Measurements from ENCODE around the gene OR2T6. TPM values are rescaled to one million over a fixed set of nuclear protein-coding genes. Genes with fewer than 3 reads are reported as not detected.
"Not testable (repeated sequence)": the region's sequence is repeated elsewhere in the genome, so short reads cannot be mapped to it uniquely, and the experiment has no call there.

OR2T6 gene
- total RNA-seq, 2 experiments from 2014 or later, result not detected

GRCh38 chr1:248416226-248416625, 40.7 kb downstream of the OR2T6 start:
- no peaks in the 10 kb centered on the region for H3K27me3 Mint-ChIP-seq
- H3K36me3 Mint-ChIP-seq (ENCODE audit: low read depth), result peaks cover 7% of the 10 kb centered on the region
- no peaks in the 10 kb centered on the region for H3K4me1 ChIP-seq (ENCODE audit: insufficient read depth, low read length)
- peaks cover 5 to 10% of the 10 kb centered on the region in 2 experiments for H3K9me3 ChIP-seq (ENCODE audit: control insufficient read depth in 1 of 2, insufficient read depth in 1 of 2, low read length in 2 of 2)
- H3K4me3 Mint-ChIP-seq, result no peak overlapping the region
- DNase-seq (no peak), ATAC-seq (ENCODE audit: poor library complexity) (no peak)
- ChIA-PET POLR2A (no interaction called here), CTCF (no interaction called here)
- no peak for TF ChIP-seq CTCF (IDR thresholded peaks at IDR 0.05)
- intact Hi-C loops (cut with DNase I, micrococcal nuclease), result no loop called here
- no peak overlapping the region for H3K4me3 ChIP-seq (ENCODE audit: low read length)
- no peaks in the 10 kb centered on the region for H3K27me3 ChIP-seq (ENCODE audit: control insufficient read depth in 1 of 2, insufficient read depth in 2 of 2, low read length in 2 of 2)
- no peak overlapping the region for H3K27ac ChIP-seq (ENCODE audit: low read depth in 1 of 2, low read length in 2 of 2)
- H3K36me3 ChIP-seq (ENCODE audit: insufficient read depth, low read length), result no peaks in the 10 kb centered on the region
- H3K9me3 Mint-ChIP-seq, result peaks cover 10% of the 10 kb centered on the region
- no peak overlapping the region for H3K27ac Mint-ChIP-seq
- H3K4me1 Mint-ChIP-seq (ENCODE audit: low read depth), result peaks cover 34% of the 10 kb centered on the region

GRCh38 chr1:248417854-248418253, 42.3 kb downstream of the OR2T6 start:
- POLR2A ChIA-PET, result no interaction called here
- peaks cover 10% of the 10 kb centered on the region for H3K9me3 Mint-ChIP-seq
- no peak for TF ChIP-seq CTCF (IDR thresholded peaks at IDR 0.05)
- no peaks in the 10 kb centered on the region for H3K27me3 Mint-ChIP-seq
- no peak overlapping the region for H3K27ac Mint-ChIP-seq
- peaks cover 34% of the 10 kb centered on the region for H3K4me1 Mint-ChIP-seq (ENCODE audit: low read depth)
- Histone ChIP-seq H3K4me1 (ENCODE audit: insufficient read depth, low read length) (no peaks in the 10 kb centered on the region), H3K27ac (ENCODE audit: low read depth in 1 of 2, low read length in 2 of 2) (no peak overlapping the region), H3K36me3 (ENCODE audit: insufficient read depth, low read length) (no peaks in the 10 kb centered on the region), H3K9me3 (ENCODE audit: control insufficient read depth in 1 of 2, insufficient read depth in 1 of 2, low read length in 2 of 2) (peaks cover 5 to 8% of the 10 kb centered on the region in 2 experiments), H3K27me3 (ENCODE audit: control insufficient read depth in 1 of 2, insufficient read depth in 2 of 2, low read length in 2 of 2) (no peaks in the 10 kb centered on the region), H3K4me3 (ENCODE audit: low read length) (no peak overlapping the region)
- DNase-seq (no peak), ATAC-seq (ENCODE audit: poor library complexity) (no peak)
- no peak overlapping the region for H3K4me3 Mint-ChIP-seq
- H3K36me3 Mint-ChIP-seq (ENCODE audit: low read depth), result peaks cover 7% of the 10 kb centered on the region
- intact Hi-C loops (cut with DNase I, micrococcal nuclease), result no loop called here
- CTCF ChIA-PET, result no interaction called here

GRCh38 chr1:248421384-248421783, 45.8 kb downstream of the OR2T6 start:
- no peak overlapping the region for H3K27ac Mint-ChIP-seq
- ChIA-PET POLR2A (no interaction called here), CTCF (no interaction called here)
- DNase-seq, result no peak
- no peak for ATAC-seq (ENCODE audit: poor library complexity)
- TF ChIP-seq CTCF (IDR thresholded peaks at IDR 0.05), result no peak
- no peak overlapping the region for H3K4me3 Mint-ChIP-seq
- Histone ChIP-seq H3K4me3 (ENCODE audit: low read length) (no peak overlapping the region), H3K9me3 (ENCODE audit: control insufficient read depth in 1 of 2, insufficient read depth in 1 of 2, low read length in 2 of 2) (peaks cover 5 to 8% of the 10 kb centered on the region in 2 experiments), H3K4me1 (ENCODE audit: insufficient read depth, low read length) (no peaks in the 10 kb centered on the region), H3K36me3 (ENCODE audit: insufficient read depth, low read length) (no peaks in the 10 kb centered on the region), H3K27me3 (ENCODE audit: control insufficient read depth in 1 of 2, insufficient read depth in 2 of 2, low read length in 2 of 2) (no peaks in the 10 kb centered on the region), H3K27ac (ENCODE audit: low read depth in 1 of 2, low read length in 2 of 2) (no peak overlapping the region)
- no peaks in the 10 kb centered on the region for H3K27me3 Mint-ChIP-seq
- intact Hi-C loops (cut with DNase I, micrococcal nuclease), result no loop called here
- H3K9me3 Mint-ChIP-seq, result peaks cover 7% of the 10 kb centered on the region
- H3K4me1 Mint-ChIP-seq (ENCODE audit: low read depth), result peaks cover 27% of the 10 kb centered on the region
- H3K36me3 Mint-ChIP-seq (ENCODE audit: low read depth), result peaks cover 7% of the 10 kb centered on the region

GRCh38 chr1:248427526-248428191, 52.1 kb downstream of the OR2T6 start:
- intact Hi-C loops (cut with DNase I, micrococcal nuclease); H3K27me3 ChIP-seq (ENCODE audit: control insufficient read depth in 1 of 2, insufficient read depth in 2 of 2, low read length in 2 of 2); H3K36me3 ChIP-seq (ENCODE audit: insufficient read depth, low read length); CTCF ChIA-PET; H3K36me3 Mint-ChIP-seq (ENCODE audit: low read depth); H3K4me1 ChIP-seq (ENCODE audit: insufficient read depth, low read length); ATAC-seq (ENCODE audit: poor library complexity); H3K9me3 ChIP-seq (ENCODE audit: control insufficient read depth in 1 of 2, insufficient read depth in 1 of 2, low read length in 2 of 2); H3K27ac Mint-ChIP-seq; H3K9me3 Mint-ChIP-seq; H3K27ac ChIP-seq (ENCODE audit: low read depth in 1 of 2, low read length in 2 of 2); POLR2A ChIA-PET; H3K4me1 Mint-ChIP-seq (ENCODE audit: low read depth); H3K27me3 Mint-ChIP-seq; DNase-seq; H3K4me3 ChIP-seq (ENCODE audit: low read length); H3K4me3 Mint-ChIP-seq: not testable (repeated sequence)

- H3K4me1 Mint-ChIP-seq (ENCODE audit: low read depth); intact Hi-C loops (cut with DNase I, micrococcal nuclease); H3K27ac ChIP-seq (ENCODE audit: low read depth in 1 of 2, low read length in 2 of 2); H3K9me3 Mint-ChIP-seq; H3K4me1 ChIP-seq (ENCODE audit: insufficient read depth, low read length); H3K27me3 Mint-ChIP-seq; ATAC-seq (ENCODE audit: poor library complexity); H3K27me3 ChIP-seq (ENCODE audit: control insufficient read depth in 1 of 2, insufficient read depth in 2 of 2, low read length in 2 of 2); CTCF ChIA-PET; H3K36me3 Mint-ChIP-seq (ENCODE audit: low read depth); POLR2A ChIA-PET; H3K36me3 ChIP-seq (ENCODE audit: insufficient read depth, low read length); H3K27ac Mint-ChIP-seq; H3K4me3 ChIP-seq (ENCODE audit: low read length); H3K4me3 Mint-ChIP-seq; DNase-seq; H3K9me3 ChIP-seq (ENCODE audit: control insufficient read depth in 1 of 2, insufficient read depth in 1 of 2, low read length in 2 of 2): not testable (repeated sequence)
Measured at GRCh38 chr1:248428192-248428533, 52.6 kb downstream of the OR2T6 start.
